Stimulated activated CD4-positive, alpha-beta T cell treated with anti-CD3 and anti-CD28 coated beads, Interleukin-15, amount 100 ng/mL, for 1 hour (primary cell): ENCODE measurements around the gene NADSYN1.

Source experiments
- DNase-seq, 2 donors: peaks; one replicate each; pipeline ENCODE4 v3.0.0-alpha.2; 2020; ENCODE audit warnings: low read depth in 1 of 2, low spot score in 1 of 2

The NADSYN1 gene

GRCh38 chr11:71450939-71451338 lies 2.1 kb upstream of the NADSYN1 start:
- no peak for DNase-seq

DNA sequence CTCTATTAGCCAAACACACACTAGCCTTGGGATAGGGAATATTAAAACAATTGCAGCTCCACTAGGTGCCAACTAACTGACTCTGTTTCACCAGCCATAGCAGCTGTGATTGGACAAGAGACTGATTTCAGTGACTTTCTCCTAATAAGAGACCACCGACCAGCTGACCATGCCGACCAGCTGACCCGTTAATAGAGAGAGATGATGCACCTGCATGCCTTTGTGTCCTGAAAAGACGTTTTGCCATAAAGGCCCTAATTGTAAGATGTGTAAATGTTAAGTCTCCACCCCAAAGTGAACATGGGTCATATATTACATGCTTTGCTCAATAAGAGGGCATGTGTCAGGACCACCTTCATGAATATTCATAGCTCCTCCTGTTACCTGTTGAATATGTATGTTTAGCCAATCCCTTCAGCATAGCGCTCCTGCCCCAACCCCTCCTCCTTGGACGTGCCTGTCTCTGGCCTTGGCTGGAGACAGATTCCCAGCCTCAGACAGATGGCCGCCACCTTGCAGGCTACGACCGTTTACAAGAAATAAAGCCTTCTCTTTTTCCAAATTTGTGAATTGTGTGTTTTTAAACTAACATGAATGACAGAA lies 1.3 kb upstream of the NADSYN1 start:
- no peak for DNase-seq

DNA sequence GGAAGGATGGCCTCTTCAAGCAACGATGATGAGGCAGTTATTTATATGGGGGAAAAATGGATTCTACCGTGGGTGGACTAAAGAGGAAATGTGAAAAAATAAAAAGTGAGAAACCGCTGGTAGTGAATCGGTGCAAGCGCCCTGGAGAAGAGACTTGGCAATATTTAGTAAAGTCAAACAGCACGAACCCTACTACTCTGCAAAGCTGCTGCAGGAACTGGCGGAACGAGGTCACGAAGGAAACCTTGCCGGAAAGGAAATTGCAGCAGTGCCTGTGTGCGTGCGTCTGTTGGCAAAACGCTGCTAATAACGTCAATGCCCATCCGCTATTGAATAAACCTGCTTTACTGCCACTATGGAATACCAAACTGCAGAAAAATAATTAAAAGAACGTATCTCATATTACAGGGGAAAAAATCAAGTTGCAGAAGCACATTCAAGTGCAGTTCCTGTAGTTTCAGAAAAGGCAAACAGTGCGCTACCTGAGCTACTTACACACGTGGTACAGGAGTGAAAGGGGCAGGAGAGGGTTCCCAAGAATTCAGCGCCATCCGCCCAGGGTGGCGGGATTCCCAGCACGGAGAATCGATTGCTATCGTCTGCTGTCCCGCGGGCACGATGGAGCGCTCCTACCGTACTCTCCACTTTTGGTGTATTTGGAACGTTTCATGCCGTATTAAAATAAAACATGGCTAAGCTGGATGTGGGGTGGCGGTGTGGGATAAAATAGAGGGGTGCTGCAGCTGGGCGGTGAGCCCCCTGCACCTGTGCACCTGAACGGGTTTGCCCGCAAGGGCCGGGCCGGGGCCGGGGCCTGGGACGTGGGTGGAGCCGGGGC lies 585 bp upstream of the NADSYN1 start:
- DNase-seq: peak; percentile 13 to 19

- no peak for DNase-seq
Measured at GRCh38 chr11:71453918-71454304, 908 bp downstream of the NADSYN1 start.

GRCh38 chr11:71454470-71455113 lies 1.6 kb downstream of the NADSYN1 start:
- DNase-seq: no peak

- no peak for DNase-seq
Measured at GRCh38 chr11:71456294-71456693, 3.3 kb downstream of the NADSYN1 start.

DNA sequence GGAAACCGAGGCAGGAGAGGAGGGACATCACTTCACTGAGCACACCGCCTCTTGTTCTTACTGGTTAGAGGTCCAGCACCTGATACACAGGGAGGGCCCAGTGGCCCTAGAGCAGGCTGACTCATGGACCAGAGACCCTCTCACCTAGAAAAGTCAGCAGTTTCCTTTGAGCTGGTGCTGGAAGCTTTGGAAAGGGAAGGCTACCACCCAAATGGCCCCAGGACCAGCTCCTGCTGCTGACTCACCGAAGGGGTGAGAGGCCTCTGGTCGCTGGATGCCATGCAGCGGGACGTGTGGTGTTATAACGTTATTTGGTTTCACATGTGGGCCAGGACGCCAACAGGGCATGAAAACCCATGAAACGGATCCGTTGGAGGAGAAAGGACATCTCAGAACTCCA lies 3.8 kb downstream of the NADSYN1 start:
- no peak for DNase-seq

GRCh38 chr11:71458146-71459070 lies 5.4 kb downstream of the NADSYN1 start:
- DNase-seq: no peak

- no peak for DNase-seq
Measured at GRCh38 chr11:71459076-71459766, 6.2 kb downstream of the NADSYN1 start.

- DNase-seq: no peak
Measured at GRCh38 chr11:71459767-71460320, 6.8 kb downstream of the NADSYN1 start.

DNA sequence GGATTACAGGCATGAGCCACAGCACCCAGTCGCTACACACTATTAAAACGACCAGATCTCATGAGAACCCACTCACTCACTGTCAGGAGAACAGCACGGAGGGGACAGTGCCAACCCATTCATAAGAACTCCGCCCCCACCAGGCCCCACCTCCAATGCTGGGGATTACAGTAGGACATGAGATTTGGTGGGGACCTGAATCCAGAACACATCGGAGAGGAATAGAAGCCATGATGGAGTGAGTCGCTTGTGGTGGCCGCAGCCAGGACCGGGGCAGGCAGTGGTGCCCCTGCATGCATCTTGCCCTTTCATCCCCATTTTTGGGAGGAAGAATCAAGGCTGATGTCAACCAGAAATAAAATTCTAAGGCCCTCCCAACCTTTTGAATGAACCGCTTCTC lies 8.7 kb downstream of the NADSYN1 start:
- no peak for DNase-seq

- DNase-seq: no peak
Measured at GRCh38 chr11:71462726-71463125, 9.7 kb downstream of the NADSYN1 start.

DNA sequence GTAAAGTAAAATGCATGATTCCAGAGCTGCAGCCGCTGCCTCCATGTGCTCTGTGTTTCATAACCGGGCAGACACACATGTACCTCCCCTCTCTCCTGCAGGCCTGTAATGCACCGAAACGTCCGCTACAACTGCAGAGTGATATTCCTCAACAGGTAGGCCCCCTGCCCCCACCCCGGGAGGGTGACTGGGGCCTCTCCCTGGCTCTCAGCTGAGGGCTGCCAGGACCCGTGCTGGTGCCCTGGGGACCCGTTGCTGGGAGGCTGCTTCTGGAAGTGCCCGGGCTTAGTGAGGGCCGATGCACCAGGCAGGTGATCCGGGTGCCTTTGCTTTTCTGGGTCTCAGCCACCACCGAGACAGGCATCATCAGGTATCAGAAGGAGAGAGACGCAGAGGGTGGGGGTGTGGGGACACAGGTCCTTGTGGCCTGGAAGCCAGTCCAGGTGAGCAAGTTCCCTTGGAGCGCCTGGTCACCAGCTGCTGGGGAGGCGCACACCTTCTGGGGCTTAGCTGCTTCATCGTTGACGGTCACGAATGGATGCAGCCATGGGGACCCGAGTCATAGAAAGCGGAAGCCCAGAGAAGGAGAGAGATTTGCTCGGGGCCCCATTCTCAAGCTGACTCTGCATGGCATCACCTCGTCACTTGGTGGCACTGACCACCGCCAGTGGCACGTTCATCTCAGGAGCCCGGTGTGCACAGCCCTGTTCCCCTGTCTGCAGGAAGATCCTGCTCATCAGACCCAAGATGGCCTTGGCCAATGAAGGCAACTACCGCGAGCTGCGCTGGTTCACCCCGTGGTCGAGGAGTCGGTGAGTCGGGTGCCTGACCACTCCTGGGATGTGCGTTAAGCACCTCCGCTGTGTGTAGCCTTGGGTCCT lies 10.6 kb downstream of the NADSYN1 start:
- no peak for DNase-seq

GRCh38 chr11:71465054-71465453 lies 12.1 kb downstream of the NADSYN1 start:
- DNase-seq: no peak

DNA sequence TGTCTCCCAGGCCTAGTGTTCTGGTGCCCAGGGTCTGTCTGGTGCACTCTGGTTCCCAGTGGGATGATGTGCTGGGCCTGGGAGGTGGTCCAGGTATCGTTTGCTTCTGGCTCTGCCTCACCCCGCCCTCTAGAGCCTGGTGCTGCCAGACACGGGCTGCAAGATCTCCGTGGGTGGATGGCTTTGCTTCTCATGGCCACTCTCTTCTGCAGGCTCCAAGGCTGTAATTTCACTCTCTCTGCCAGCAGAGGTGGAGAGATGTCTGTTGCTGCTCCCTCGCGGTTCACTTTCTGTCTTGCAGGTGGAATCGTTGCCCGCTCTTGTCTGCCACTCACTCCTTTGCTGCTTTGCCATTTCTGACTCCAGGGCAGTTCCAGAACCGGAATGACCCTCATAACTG lies 13.4 kb downstream of the NADSYN1 start:
- DNase-seq: no peak

- no peak for DNase-seq
Measured at GRCh38 chr11:71467164-71467563, 14.2 kb downstream of the NADSYN1 start.

- no peak for DNase-seq
Measured at GRCh38 chr11:71470946-71471345, 17.9 kb downstream of the NADSYN1 start.

DNA sequence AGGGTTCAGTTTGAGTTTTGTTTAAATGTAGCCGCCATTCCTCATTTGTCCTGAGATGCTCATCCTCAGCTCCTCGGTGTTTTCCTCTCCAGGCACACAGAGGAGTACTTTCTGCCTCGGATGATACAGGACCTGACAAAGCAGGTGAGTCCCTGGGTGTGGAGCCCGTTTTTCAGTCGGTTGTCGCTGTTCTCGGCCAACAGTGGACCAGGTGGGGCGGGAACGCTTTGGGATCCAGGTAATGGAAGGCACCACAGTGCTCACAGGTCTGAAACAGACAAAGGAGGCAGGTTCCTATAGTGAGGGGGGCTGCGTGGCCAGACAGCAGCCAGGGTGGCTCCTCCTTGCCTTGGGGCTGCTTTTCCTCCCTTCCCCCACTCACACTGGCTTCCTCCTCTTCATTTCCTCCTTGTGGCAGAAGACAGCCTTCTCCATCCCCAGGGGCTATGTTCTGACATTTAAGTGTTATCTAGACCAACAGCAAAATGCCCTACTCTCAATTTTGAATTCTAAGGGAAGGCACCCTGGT lies 19.4 kb downstream of the NADSYN1 start:
- no peak for DNase-seq
